NCI-H345 treated with DMSO at 0.1 percent for 48 hours (cell line): ENCODE measurements around the gene EPS8L1.

Experiments used
- DNase-seq: peaks from one replicate; lab custom pipeline; 2025; ENCODE audit not compliant: unreplicated experiment; lab: John Stamatoyannopoulos, UW

Gene EPS8L1

GRCh38 chr19:55113570-55114039 lies 37.9 kb downstream of the EPS8L1 start:
- DNase-seq: no peak

- no peak for DNase-seq
These were observed 39.0 kb downstream of the EPS8L1 start for GRCh38 chr19:55114566-55115145.

GRCh38 chr19:55115446-55116065 lies 39.9 kb downstream of the EPS8L1 start:
- no peak for DNase-seq

- DNase-seq: no peak
These were observed 40.7 kb downstream of the EPS8L1 start for GRCh38 chr19:55116232-55116858.

- no peak for DNase-seq
These were observed 41.4 kb downstream of the EPS8L1 start, which contains the start of gene PPP1R12C for GRCh38 chr19:55116859-55117662. Gene PPP1R12C (minus strand): TSS chr19:55117637. CDS start chr19:55117543, 94 bp downstream.

GRCh38 chr19:55117663-55118391 lies 42.2 kb downstream of the EPS8L1 start:
- peak; percentile 82 for DNase-seq

DNA sequence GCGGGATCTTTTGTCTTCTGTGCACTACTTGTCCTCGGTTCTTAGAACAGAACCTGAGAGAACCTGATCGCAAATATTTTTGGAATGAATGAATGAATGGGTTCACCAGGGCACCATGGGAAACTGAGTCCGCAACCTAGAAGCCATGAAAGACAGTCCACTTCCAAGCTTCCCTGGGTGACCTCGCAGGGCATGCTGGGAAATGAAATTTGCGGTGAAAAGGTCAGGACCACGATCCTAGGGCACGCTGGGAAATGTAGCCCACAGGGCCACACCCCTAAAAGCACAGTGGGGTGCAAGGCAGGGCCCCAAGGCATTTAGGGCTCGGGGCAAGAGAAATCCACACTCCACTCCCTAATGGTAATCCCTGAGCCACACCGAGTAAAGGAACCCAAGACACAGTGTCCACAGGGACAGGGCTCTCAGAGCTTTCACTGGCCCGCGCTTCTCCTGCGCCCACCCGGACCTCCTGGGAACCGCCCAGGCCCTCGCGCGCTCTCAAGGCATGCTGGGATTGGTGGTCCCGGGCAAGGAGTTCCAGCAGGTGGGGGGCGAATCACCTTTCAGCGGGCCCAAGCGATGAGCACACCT lies 42.8 kb downstream of the EPS8L1 start:
- no peak for DNase-seq

- DNase-seq: no peak
These were observed 43.4 kb downstream of the EPS8L1 start for GRCh38 chr19:55119053-55119452.

- no peak for DNase-seq
These were observed 55.8 kb downstream of the EPS8L1 start for GRCh38 chr19:55131421-55131820.

GRCh38 chr19:55132453-55133129 lies 56.9 kb downstream of the EPS8L1 start:
- no peak for DNase-seq

GRCh38 chr19:55133639-55134444 lies 58.2 kb downstream of the EPS8L1 start:
- DNase-seq: no peak

DNA sequence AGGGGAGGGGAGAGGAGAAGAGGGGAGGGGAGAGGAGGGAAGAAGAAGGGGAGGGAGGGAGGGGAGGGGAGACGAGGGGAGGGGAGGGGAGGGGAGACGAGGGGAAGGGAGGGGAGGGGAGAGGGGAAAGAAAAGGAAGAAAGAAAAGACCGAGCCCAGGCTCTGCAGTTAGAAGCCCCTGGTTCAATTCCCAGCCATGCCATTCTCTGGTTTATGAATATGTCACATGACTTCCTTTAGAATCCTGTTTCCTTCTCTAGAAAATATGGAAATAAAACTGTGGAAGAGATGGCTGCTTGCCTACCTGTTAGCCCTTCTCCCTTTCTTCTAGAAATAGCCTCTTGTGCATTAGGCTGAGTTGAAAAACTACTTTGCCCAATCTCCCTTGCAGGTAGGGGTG lies 59.1 kb downstream of the EPS8L1 start:
- DNase-seq: no peak

DNA sequence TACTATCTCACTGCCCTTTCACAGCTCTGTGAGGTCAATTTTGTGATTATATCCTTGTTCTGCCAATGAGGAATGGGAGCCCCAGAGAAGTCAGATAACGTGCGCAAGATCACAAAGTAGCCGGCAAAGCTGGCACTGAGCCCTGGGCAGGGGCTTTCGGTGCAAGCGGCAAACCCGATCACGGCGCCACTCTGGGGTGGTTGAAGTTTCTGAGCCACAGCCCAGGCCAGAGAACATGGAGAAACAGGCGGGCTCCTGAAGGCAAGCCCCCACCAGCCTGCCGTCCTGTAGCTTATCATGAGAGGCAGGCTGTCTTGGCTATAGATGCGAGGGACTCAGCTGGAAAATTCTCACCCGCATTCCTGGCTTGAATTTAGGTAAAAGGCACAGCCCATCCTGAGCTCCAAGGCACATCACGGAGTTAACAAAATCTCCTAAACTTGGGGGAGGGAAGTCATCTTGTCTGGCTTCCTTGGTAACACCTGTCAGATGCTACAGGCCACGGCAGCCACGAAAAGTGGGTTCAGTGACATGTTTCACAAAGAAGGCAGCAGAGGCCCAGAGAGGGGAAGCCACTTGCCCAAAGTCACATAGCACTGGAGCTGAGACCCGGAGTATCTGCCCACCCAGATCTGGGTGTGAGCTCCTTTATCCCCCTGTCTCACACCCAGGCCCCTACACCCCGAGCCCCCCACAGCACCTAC lies 60.9 kb downstream of the EPS8L1 start:
- no peak for DNase-seq
